Neural crest cell (in vitro differentiated cells): Measurements from ENCODE around the gene ADRM1. TPM values are rescaled to one million over a fixed set of nuclear protein-coding genes. Genes with fewer than 3 reads are reported as not detected.

ENCODE experiments used
- DNase-seq: peaks from one replicate; pipeline ENCODE4 v3.0.0; 2021; ENCODE audit warnings: low read depth, mixed read lengths, low spot score
- H3K27ac Mint-ChIP-seq: one replicate; pipeline ENCODE4 v1.8.0; 2021; ENCODE audit warnings: mild to moderate bottlenecking, mixed read lengths; ENCODE audit not compliant: unreplicated experiment
- H3K27me3 Mint-ChIP-seq: 2 replicates; pipeline ENCODE4 v1.8.0; 2021; ENCODE audit warnings: low read depth, mild to moderate bottlenecking, mixed read lengths
- H3K36me3 Mint-ChIP-seq: 2 replicates; pipeline ENCODE4 v1.8.0; 2021; ENCODE audit warnings: low read depth, mild to moderate bottlenecking, mixed read lengths
- H3K4me1 Mint-ChIP-seq: 2 replicates; pipeline ENCODE4 v1.8.0; 2021; ENCODE audit warnings: mixed read lengths
- H3K4me3 Mint-ChIP-seq: one replicate; pipeline ENCODE4 v1.8.0; 2021; ENCODE audit warnings: mild to moderate bottlenecking, mixed read lengths
- H3K9me3 Mint-ChIP-seq: 2 replicates; pipeline ENCODE4 v1.8.0; 2021; ENCODE audit warnings: mixed read lengths
- total RNA-seq: library from RNA; stranded (reverse); gene quantifications from 2 replicates; pipeline ENCODE4 v1.2.1, GENCODE V29; 2021
- TF ChIP-seq, protein P1 (sequence below): fragments of 200-600 bp; sonication (generic); conservative IDR thresholded peaks from 2 replicates; pipeline ENCODE4 v1.5.0; 2021; ENCODE audit warnings: antibody characterized with exemption, mild to moderate bottlenecking

The ADRM1 gene
- total RNA-seq, 1 donor from 2014 or later, result 98.8 TPM

- no peak for DNase-seq
- Mint-ChIP-seq H3K9me3 (no peaks in the 10 kb centered on the region), H3K4me1 (no peaks in the 10 kb centered on the region), H3K4me3 (no peak overlapping the region), H3K27ac (no peak overlapping the region), H3K36me3 (peaks cover 5% of the 10 kb centered on the region), H3K27me3 (no peaks in the 10 kb centered on the region)
- TF ChIP-seq, protein P1, sequence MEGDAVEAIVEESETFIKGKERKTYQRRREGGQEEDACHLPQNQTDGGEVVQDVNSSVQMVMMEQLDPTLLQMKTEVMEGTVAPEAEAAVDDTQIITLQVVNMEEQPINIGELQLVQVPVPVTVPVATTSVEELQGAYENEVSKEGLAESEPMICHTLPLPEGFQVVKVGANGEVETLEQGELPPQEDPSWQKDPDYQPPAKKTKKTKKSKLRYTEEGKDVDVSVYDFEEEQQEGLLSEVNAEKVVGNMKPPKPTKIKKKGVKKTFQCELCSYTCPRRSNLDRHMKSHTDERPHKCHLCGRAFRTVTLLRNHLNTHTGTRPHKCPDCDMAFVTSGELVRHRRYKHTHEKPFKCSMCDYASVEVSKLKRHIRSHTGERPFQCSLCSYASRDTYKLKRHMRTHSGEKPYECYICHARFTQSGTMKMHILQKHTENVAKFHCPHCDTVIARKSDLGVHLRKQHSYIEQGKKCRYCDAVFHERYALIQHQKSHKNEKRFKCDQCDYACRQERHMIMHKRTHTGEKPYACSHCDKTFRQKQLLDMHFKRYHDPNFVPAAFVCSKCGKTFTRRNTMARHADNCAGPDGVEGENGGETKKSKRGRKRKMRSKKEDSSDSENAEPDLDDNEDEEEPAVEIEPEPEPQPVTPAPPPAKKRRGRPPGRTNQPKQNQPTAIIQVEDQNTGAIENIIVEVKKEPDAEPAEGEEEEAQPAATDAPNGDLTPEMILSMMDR, result no peak
Observed at GRCh38 chr20:62320581-62321354, 18.0 kb downstream of the ADRM1 start.

DNA sequence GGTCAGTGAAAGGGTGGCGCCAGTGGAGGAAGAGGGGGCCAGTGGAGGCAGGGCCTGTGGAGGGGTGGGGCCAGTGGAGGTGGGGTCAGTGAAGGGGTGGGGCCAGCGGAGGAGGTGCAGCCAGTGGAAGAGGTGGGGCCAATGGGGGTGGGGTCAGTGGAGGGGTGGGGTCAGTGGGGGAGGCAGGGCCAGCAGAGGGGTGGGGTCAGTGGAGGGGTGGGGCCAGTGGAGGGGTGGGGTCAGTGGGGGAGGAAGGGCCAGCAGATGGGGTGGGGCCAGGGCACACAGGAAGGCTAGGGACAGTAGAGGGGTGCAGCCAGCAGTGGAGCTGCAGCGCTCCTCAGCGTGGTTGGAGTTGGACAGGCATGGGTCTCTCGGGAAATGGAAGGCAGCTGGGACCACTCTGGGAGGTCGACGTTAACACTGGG is 18.7 kb downstream of the ADRM1 start:
- TF ChIP-seq, protein P1, result no peak
- peaks cover 5% of the 10 kb centered on the region for H3K36me3 Mint-ChIP-seq
- no peak overlapping the region for H3K4me3 Mint-ChIP-seq
- H3K9me3 Mint-ChIP-seq, result no peaks in the 10 kb centered on the region
- H3K27ac Mint-ChIP-seq, result no peak overlapping the region
- H3K27me3 Mint-ChIP-seq, result no peaks in the 10 kb centered on the region
- H3K4me1 Mint-ChIP-seq, result no peaks in the 10 kb centered on the region
- no peak for DNase-seq

GRCh38 chr20:62321975-62322374 is 19.2 kb downstream of the ADRM1 start:
- Mint-ChIP-seq H3K4me1 (no peaks in the 10 kb centered on the region), H3K36me3 (peaks cover 5% of the 10 kb centered on the region)

DNA sequence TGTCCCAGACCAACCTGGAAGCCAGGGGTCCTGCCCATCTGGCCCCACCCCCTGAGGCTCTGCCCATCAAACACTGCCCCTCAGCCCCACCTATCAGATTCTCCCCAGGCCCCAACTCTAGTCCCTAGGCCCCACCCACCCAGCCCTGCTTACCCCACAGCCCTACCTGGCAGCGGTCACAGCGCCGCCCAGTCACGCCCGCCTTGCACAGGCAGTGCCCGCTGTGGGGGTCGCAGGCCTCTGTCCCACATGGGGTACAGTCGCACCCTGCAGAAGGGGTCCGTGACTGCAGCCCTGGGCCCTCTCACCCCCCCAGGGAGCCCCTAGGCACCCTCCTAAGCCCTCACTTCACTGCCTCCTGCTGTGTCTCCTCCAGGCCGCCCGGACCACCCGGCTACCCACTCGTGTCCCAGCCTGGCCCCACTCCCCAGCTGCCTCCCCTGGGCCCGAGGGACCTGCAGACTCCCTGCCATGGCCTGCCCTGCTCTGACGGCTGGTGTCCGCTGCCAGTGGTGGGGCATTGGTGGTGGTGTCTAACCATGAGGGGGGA is 19.8 kb downstream of the ADRM1 start:
- no peak overlapping the region for H3K4me3 Mint-ChIP-seq
- peaks cover 5% of the 10 kb centered on the region for H3K36me3 Mint-ChIP-seq
- H3K9me3 Mint-ChIP-seq, result no peaks in the 10 kb centered on the region
- no peaks in the 10 kb centered on the region for H3K27me3 Mint-ChIP-seq
- no peak for DNase-seq
- no peaks in the 10 kb centered on the region for H3K4me1 Mint-ChIP-seq
- no peak overlapping the region for H3K27ac Mint-ChIP-seq
- TF ChIP-seq, protein P1, result no peak

More at GRCh38 chr20:62321975-62322374, 19.2 kb downstream of the ADRM1 start:
- H3K9me3 Mint-ChIP-seq, result no peaks in the 10 kb centered on the region
- TF ChIP-seq, protein P1, result no peak
- H3K27me3 Mint-ChIP-seq, result no peaks in the 10 kb centered on the region
- DNase-seq, result no peak
- no peak overlapping the region for H3K4me3 Mint-ChIP-seq
- no peak overlapping the region for H3K27ac Mint-ChIP-seq

DNA sequence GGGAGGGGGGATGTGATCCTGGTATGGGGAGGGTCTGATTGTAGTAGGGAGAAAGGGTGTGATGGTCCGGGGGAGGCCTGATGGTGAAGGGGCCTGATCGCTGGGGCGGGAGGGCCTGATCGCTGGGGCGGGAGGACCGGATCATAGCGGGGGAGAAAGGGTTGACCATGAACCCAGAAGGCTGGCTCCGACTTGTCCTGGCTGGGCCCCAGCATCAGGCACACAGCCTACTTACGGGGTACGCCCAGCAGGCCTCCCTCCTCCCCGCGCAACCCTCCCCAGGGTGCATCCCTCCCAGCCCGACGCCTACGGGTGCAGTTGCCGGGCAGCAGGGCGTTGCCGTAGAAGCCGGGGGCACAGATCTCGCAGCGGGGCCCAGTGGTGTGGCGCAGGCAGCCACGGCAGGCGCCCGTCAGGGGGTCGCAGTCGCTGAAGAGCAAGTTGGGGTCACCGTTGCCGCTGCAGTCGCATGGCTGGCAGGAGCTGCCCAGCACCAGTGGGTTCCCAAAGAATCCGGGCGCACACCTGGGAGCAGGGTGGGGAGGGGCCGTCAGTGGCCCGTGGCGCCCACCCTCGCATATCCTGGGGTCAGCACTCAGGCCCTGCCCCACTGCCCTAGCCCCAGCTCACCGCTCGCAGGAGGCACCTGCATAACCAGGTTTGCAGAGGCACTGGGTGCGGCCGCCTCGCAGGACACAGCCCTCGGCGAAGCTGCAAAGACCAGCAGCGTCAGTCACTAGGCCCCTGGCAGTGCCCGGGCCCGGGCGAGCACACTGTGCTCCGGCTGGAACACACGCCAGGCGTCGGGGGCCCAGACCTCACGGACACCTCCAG is 20.6 kb downstream of the ADRM1 start:
- Mint-ChIP-seq H3K4me1 (no peaks in the 10 kb centered on the region), H3K36me3 (peaks cover 5% of the 10 kb centered on the region), H3K4me3 (no peak overlapping the region), H3K27ac (no peak overlapping the region), H3K27me3 (no peaks in the 10 kb centered on the region), H3K9me3 (no peaks in the 10 kb centered on the region)
- no peak for DNase-seq
- TF ChIP-seq, protein P1, result no peak
